HepG2 (cell line): ENCODE results near the gene RMDN2. TPM values are rescaled to one million over a fixed set of nuclear protein-coding genes. Genes with fewer than 3 reads are reported as not detected.

ENCODE experiments used
- ATAD3A ChIP-seq: sonication (generic); formaldehyde crosslinking; IDR thresholded peaks from 2 replicates; pipeline ENCODE4 v1.4.0; 2020; ENCODE audit warnings: missing genetic modification reagents
- CBFB ChIP-seq: sonication (generic); formaldehyde crosslinking; IDR thresholded peaks from 2 replicates; pipeline ENCODE4 v1.4.0; 2020; ENCODE audit warnings: missing genetic modification reagents
- RFX1 ChIP-seq: fragments of 450-650 bp; IDR thresholded peaks from 2 replicates; pipeline ENCODE4 v1.6.1; 2017
- SMAD9 ChIP-seq: sonication (generic); formaldehyde crosslinking; IDR thresholded peaks from 2 replicates; pipeline ENCODE4 v1.5.1; 2020; ENCODE audit warnings: mild to moderate bottlenecking, missing genetic modification reagents
- WIZ ChIP-seq: sonication (generic); formaldehyde crosslinking; IDR thresholded peaks from 2 replicates; pipeline ENCODE4 v1.5.1; 2020; ENCODE audit warnings: mild to moderate bottlenecking, missing genetic modification reagents
- ZBTB3 ChIP-seq: sonication (generic); formaldehyde crosslinking; IDR thresholded peaks from 2 replicates; pipeline ENCODE4 v1.4.0; 2020; ENCODE audit warnings: low read depth, mild to moderate bottlenecking, moderate library complexity, missing genetic modification reagents, borderline replicate concordance
- ZNF614 ChIP-seq: IDR thresholded peaks from 2 replicates; pipeline ENCODE4 v1.6.1; 2018; ENCODE audit warnings: missing biosample characterization, missing genetic modification reagents, inconsistent platforms, borderline replicate concordance
- ZNF879 ChIP-seq: sonication (generic); formaldehyde crosslinking; IDR thresholded peaks from 2 replicates; pipeline ENCODE4 v1.8.1; 2023; ENCODE audit warnings: missing genetic modification reagents
- polyA plus RNA-seq, 8 experiments: library from polyadenylated mRNA; depleted of rRNA in 3 of 8; stranded (reverse) in 7 of 8; unstranded in 1 of 8; fragments of >200 nt; fragmentation: Illumina TruSeq in 4 of 8; extraction: Trizol in 4 of 8; gene quantifications; 2 replicates each; pipeline versions ENCODE4 v1.2.1 to v1.2.3, GENCODE V29; 2011 to 2016; ENCODE audit warnings: low read depth in 4 of 8, missing spikeins in 1 of 8, mixed read lengths in 1 of 8; ENCODE audit not compliant: insufficient read depth in 1 of 8
- total RNA-seq, 5 experiments: library from RNA; depleted of rRNA; stranded (reverse); fragments of >200 nt; fragmentation: Illumina TruSeq; extraction: Trizol; gene quantifications; 2 replicates each; pipeline ENCODE4 v1.2.3, GENCODE V29; 2016; ENCODE audit warnings: low read depth in 1 of 5
- TF ChIP-seq, protein P1 (sequence below), 2 experiments: sonication (generic) in 1 of 2; formaldehyde crosslinking in 1 of 2; IDR thresholded peaks; 2 replicates each; pipeline versions ENCODE4 v1.5.1 to v1.6.1; 2011 to 2020; ENCODE audit warnings: borderline replicate concordance in 1 of 2, low read depth in 1 of 2, low read length in 1 of 2, mild to moderate bottlenecking in 1 of 2, missing genetic modification reagents in 1 of 2, moderate library complexity in 1 of 2
- TF ChIP-seq, protein P2 (sequence below): sonication (generic); formaldehyde crosslinking; IDR thresholded peaks from 2 replicates; pipeline ENCODE4 v1.5.1; 2020; ENCODE audit warnings: mild to moderate bottlenecking, missing genetic modification reagents, borderline replicate concordance
- TF ChIP-seq, protein P3 (sequence below): sonication (generic); formaldehyde crosslinking; IDR thresholded peaks from 2 replicates; pipeline ENCODE4 v1.4.0; 2020; ENCODE audit warnings: missing genetic modification reagents

The RMDN2 gene
- total and polyA plus RNA-seq, 2 of the 13 experiments (the other 11 are each of a cell fraction or from before 2014, with no cell fraction given) = 2.3 to 8.9 TPM

DNA sequence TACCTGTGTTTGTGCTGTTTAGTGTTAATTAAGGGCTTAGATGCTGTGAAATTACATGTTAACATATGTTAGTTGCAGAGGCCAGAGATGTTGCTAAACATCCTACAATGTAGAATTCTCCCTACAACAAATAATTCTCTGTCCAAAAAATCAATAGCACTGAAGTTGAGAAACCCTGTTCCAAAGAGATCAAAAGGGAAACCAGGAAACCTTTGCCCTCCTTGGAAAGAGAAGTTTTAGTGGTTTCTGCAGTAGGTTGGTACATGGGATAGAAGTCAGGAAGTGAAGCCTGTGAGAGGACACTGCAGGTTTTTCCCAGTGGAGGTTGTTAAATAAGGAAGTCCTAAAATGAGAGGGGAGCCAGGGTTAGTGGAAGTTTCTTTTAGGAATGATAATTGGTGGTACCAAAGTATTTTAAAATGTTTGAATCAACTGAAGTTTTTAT, 6.3 kb upstream of the RMDN2 start (continued):
- TF ChIP-seq, protein P1, sequence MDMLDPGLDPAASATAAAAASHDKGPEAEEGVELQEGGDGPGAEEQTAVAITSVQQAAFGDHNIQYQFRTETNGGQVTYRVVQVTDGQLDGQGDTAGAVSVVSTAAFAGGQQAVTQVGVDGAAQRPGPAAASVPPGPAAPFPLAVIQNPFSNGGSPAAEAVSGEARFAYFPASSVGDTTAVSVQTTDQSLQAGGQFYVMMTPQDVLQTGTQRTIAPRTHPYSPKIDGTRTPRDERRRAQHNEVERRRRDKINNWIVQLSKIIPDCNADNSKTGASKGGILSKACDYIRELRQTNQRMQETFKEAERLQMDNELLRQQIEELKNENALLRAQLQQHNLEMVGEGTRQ (IDR thresholded peaks at IDR 0.05; ENCODE audit: low read depth, low read length) = no peak
- TF ChIP-seq, protein P1 (CRISPR knock-in tag; IDR thresholded peaks at IDR 0.05; ENCODE audit: borderline replicate concordance) = 0 out of 2 replicates have a peak, but pooled peaks have one; percentile 30
- TF ChIP-seq WIZ (CRISPR knock-in tag) (no peak), ATAD3A (CRISPR knock-in tag) (no peak), SMAD9 (no peak), CBFB (CRISPR knock-in tag) (peak; percentile 81), ZNF879 (no peak), ZNF614 (CRISPR knock-in tag) (peak; percentile 54; the same call in 1 of the 2 replicates), RFX1 (no peak), ZBTB3 (no peak; the same call in 1 of the 2 replicates)
- TF ChIP-seq, protein P2, sequence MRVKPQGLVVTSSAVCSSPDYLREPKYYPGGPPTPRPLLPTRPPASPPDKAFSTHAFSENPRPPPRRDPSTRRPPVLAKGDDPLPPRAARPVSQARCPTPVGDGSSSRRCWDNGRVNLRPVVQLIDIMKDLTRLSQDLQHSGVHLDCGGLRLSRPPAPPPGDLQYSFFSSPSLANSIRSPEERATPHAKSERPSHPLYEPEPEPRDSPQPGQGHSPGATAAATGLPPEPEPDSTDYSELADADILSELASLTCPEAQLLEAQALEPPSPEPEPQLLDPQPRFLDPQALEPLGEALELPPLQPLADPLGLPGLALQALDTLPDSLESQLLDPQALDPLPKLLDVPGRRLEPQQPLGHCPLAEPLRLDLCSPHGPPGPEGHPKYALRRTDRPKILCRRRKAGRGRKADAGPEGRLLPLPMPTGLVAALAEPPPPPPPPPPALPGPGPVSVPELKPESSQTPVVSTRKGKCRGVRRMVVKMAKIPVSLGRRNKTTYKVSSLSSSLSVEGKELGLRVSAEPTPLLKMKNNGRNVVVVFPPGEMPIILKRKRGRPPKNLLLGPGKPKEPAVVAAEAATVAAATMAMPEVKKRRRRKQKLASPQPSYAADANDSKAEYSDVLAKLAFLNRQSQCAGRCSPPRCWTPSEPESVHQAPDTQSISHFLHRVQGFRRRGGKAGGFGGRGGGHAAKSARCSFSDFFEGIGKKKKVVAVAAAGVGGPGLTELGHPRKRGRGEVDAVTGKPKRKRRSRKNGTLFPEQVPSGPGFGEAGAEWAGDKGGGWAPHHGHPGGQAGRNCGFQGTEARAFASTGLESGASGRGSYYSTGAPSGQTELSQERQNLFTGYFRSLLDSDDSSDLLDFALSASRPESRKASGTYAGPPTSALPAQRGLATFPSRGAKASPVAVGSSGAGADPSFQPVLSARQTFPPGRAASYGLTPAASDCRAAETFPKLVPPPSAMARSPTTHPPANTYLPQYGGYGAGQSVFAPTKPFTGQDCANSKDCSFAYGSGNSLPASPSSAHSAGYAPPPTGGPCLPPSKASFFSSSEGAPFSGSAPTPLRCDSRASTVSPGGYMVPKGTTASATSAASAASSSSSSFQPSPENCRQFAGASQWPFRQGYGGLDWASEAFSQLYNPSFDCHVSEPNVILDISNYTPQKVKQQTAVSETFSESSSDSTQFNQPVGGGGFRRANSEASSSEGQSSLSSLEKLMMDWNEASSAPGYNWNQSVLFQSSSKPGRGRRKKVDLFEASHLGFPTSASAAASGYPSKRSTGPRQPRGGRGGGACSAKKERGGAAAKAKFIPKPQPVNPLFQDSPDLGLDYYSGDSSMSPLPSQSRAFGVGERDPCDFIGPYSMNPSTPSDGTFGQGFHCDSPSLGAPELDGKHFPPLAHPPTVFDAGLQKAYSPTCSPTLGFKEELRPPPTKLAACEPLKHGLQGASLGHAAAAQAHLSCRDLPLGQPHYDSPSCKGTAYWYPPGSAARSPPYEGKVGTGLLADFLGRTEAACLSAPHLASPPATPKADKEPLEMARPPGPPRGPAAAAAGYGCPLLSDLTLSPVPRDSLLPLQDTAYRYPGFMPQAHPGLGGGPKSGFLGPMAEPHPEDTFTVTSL (CRISPR knock-in tag) = peak; percentile 99
- TF ChIP-seq, protein P3, sequence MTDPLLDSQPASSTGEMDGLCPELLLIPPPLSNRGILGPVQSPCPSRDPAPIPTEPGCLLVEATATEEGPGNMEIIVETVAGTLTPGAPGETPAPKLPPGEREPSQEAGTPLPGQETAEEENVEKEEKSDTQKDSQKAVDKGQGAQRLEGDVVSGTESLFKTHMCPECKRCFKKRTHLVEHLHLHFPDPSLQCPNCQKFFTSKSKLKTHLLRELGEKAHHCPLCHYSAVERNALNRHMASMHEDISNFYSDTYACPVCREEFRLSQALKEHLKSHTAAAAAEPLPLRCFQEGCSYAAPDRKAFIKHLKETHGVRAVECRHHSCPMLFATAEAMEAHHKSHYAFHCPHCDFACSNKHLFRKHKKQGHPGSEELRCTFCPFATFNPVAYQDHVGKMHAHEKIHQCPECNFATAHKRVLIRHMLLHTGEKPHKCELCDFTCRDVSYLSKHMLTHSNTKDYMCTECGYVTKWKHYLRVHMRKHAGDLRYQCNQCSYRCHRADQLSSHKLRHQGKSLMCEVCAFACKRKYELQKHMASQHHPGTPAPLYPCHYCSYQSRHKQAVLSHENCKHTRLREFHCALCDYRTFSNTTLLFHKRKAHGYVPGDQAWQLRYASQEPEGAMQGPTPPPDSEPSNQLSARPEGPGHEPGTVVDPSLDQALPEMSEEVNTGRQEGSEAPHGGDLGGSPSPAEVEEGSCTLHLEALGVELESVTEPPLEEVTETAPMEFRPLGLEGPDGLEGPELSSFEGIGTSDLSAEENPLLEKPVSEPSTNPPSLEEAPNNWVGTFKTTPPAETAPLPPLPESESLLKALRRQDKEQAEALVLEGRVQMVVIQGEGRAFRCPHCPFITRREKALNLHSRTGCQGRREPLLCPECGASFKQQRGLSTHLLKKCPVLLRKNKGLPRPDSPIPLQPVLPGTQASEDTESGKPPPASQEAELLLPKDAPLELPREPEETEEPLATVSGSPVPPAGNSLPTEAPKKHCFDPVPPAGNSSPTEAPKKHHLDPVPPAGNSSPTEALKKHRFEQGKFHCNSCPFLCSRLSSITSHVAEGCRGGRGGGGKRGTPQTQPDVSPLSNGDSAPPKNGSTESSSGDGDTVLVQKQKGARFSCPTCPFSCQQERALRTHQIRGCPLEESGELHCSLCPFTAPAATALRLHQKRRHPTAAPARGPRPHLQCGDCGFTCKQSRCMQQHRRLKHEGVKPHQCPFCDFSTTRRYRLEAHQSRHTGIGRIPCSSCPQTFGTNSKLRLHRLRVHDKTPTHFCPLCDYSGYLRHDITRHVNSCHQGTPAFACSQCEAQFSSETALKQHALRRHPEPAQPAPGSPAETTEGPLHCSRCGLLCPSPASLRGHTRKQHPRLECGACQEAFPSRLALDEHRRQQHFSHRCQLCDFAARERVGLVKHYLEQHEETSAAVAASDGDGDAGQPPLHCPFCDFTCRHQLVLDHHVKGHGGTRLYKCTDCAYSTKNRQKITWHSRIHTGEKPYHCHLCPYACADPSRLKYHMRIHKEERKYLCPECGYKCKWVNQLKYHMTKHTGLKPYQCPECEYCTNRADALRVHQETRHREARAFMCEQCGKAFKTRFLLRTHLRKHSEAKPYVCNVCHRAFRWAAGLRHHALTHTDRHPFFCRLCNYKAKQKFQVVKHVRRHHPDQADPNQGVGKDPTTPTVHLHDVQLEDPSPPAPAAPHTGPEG (CRISPR knock-in tag) = 0 out of 2 replicates have a peak, but pooled peaks have one; percentile 28
